ENCODE results near the gene EVI2B. TPM values are rescaled to one million over a fixed set of nuclear protein-coding genes. Genes with fewer than 3 reads are reported as not detected.
"Not testable (repeated sequence)": the region's sequence is repeated elsewhere in the genome, so short reads cannot be mapped to it uniquely, and the experiment has no call there.

The EVI2B gene
- total RNA-seq, 4 donors from 2014 or later: 1.4 to 21.0 (median 5.6) TPM

GRCh38 chr17:31349454-31349853, 35.6 kb upstream of the EVI2B start:
- H3K27me3 ChIP-seq: no peaks in the 10 kb centered on the region
- intact Hi-C loops (cut with DNase I; ENCODE audit: low total_unique reads) (no loop called here), in situ Hi-C loops (cut with MboI; ENCODE audit: low pct_ligation_motif_present in 1 of 4, low pct_unique_long_range_greater_than_20kb in 1 of 4, low sequenced_read_pairs in 3 of 4) (no loop called here)
- H3K9me3 ChIP-seq: no peaks in the 10 kb centered on the region
- no peak overlapping the region for H3K4me3 ChIP-seq
- no peaks in the 10 kb centered on the region for H3K4me1 ChIP-seq
- TF ChIP-seq EP300 (IDR thresholded peaks at IDR 0.05; ENCODE audit: low read depth): no peak
- no peak for TF ChIP-seq CTCF (IDR thresholded peaks at IDR 0.05)
- no peak for TF ChIP-seq POLR2A (IDR thresholded peaks at IDR 0.05)
- no peak for TF ChIP-seq POLR2AphosphoS5 (IDR thresholded peaks at IDR 0.05)
- no peak overlapping the region for H3K27ac ChIP-seq
- H3K36me3 ChIP-seq: peaks cover 0 to 29% (median 14%) of the 10 kb centered on the region in 4 donors
- no peak for DNase-seq

GRCh38 chr17:31345191-31345747, 31.4 kb upstream of the EVI2B start:
- peaks cover 0 to 28% (median 9%) of the 10 kb centered on the region in 4 donors for H3K36me3 ChIP-seq
- intact Hi-C loops (cut with DNase I; ENCODE audit: low total_unique reads); H3K4me1 ChIP-seq; H3K4me3 ChIP-seq; H3K9me3 ChIP-seq; DNase-seq; in situ Hi-C loops (cut with MboI; ENCODE audit: low pct_ligation_motif_present in 1 of 4, low pct_unique_long_range_greater_than_20kb in 1 of 4, low sequenced_read_pairs in 3 of 4); H3K27ac ChIP-seq; H3K27me3 ChIP-seq: not testable (repeated sequence)
- WGBS, 2 donors (ENCODE audit: low coverage in 1 of 2): 98 to 100% methylated on average over 2 to 12 of the region's 34 CpGs

GRCh38 chr17:31339906-31340661, 26.2 kb upstream of the EVI2B start:
- in situ Hi-C loops (cut with MboI; ENCODE audit: low pct_ligation_motif_present in 1 of 4, low pct_unique_long_range_greater_than_20kb in 1 of 4, low sequenced_read_pairs in 3 of 4) (no loop called here), intact Hi-C loops (cut with DNase I; ENCODE audit: low total_unique reads) (no loop called here)
- no peaks in the 10 kb centered on the region for H3K27me3 ChIP-seq
- H3K36me3 ChIP-seq: peaks cover 0 to 44% (median 17%) of the 10 kb centered on the region in 4 donors
- DNase-seq: no peak
- WGBS, 2 donors (ENCODE audit: low coverage in 1 of 2): 88 to 96% methylated on average over 4 to 6 of the region's 6 CpGs
- TF ChIP-seq POLR2A (IDR thresholded peaks at IDR 0.05): no peak
- TF ChIP-seq EP300 (IDR thresholded peaks at IDR 0.05; ENCODE audit: low read depth): no peak
- H3K4me3 ChIP-seq: no peak overlapping the region
- H3K27ac ChIP-seq: no peak overlapping the region
- no peaks in the 10 kb centered on the region for H3K9me3 ChIP-seq
- H3K4me1 ChIP-seq: no peaks in the 10 kb centered on the region

- H3K27me3 ChIP-seq: no peaks in the 10 kb centered on the region
- no peak overlapping the region for H3K4me3 ChIP-seq
- no peaks in the 10 kb centered on the region for H3K4me1 ChIP-seq
- H3K27ac ChIP-seq: no peak overlapping the region
- TF ChIP-seq CTCF (IDR thresholded peaks at IDR 0.05) (no peak), POLR2A (IDR thresholded peaks at IDR 0.05) (no peak), EP300 (IDR thresholded peaks at IDR 0.05; ENCODE audit: low read depth) (no peak), POLR2AphosphoS5 (IDR thresholded peaks at IDR 0.05) (no peak)
- no peak for DNase-seq
- in situ Hi-C loops (cut with MboI; ENCODE audit: low pct_ligation_motif_present in 1 of 4, low pct_unique_long_range_greater_than_20kb in 1 of 4, low sequenced_read_pairs in 3 of 4) (no loop called here), intact Hi-C loops (cut with DNase I; ENCODE audit: low total_unique reads) (no loop called here)
- peaks cover 0 to 20% (median 8%) of the 10 kb centered on the region in 4 donors for H3K36me3 ChIP-seq
- H3K9me3 ChIP-seq: no peaks in the 10 kb centered on the region
These were observed 15.4 kb upstream of the EVI2B start for GRCh38 chr17:31329221-31329620.

- TF ChIP-seq POLR2AphosphoS5 (IDR thresholded peaks at IDR 0.05) (no peak), CTCF (IDR thresholded peaks at IDR 0.05) (no peak), EP300 (IDR thresholded peaks at IDR 0.05; ENCODE audit: low read depth) (no peak), POLR2A (IDR thresholded peaks at IDR 0.05) (no peak)
- H3K4me1 ChIP-seq: no peaks in the 10 kb centered on the region
- H3K36me3 ChIP-seq: peaks cover 0 to 20% (median 8%) of the 10 kb centered on the region in 4 donors
- in situ Hi-C loops (cut with MboI; ENCODE audit: low pct_ligation_motif_present in 1 of 4, low pct_unique_long_range_greater_than_20kb in 1 of 4, low sequenced_read_pairs in 3 of 4) (no loop called here), intact Hi-C loops (cut with DNase I; ENCODE audit: low total_unique reads) (no loop called here)
- DNase-seq: no peak
- no peak overlapping the region for H3K27ac ChIP-seq
- H3K27me3 ChIP-seq: no peaks in the 10 kb centered on the region
- H3K4me3 ChIP-seq: no peak overlapping the region
- no peaks in the 10 kb centered on the region for H3K9me3 ChIP-seq
These were observed 14.3 kb upstream of the EVI2B start for GRCh38 chr17:31328160-31328535.

Measured in transverse colon (tissue), 4 donors.